HL-60 (cell line): Measurements from ENCODE around the gene DDRGK1.

Experiments
- DNase-seq, 2 experiments: peaks; one replicate each; pipeline ENCODE4 v3.0.0-alpha.2; 2010 to 2020; ENCODE audit warnings: low read depth in 1 of 2, low spot score in 1 of 2
- H3K27ac ChIP-seq: fragments of 250-450 bp; sonication (Bioruptor Pico); replicated peaks from 2 replicates; pipeline ENCODE4 v1.5.1; 2020; ENCODE audit warnings: mild to moderate bottlenecking, moderate library complexity
- H3K27me3 ChIP-seq: fragments of 250-450 bp; sonication (Bioruptor Pico); 2 replicates; pipeline ENCODE4 v1.5.1; 2021; ENCODE audit warnings: mild to moderate bottlenecking, moderate library complexity; ENCODE audit not compliant: insufficient read depth, poor library complexity, severe bottlenecking
- H3K4me3 ChIP-seq: replicated peaks from 2 replicates; pipeline ENCODE4 v1.5.1; 2011; ENCODE audit warnings: mild to moderate bottlenecking, control low read depth, low read length; ENCODE audit not compliant: insufficient read depth
- CTCF ChIP-seq: IDR thresholded peaks from one replicate; pipeline ENCODE4 v1.5.1; 2011; ENCODE audit warnings: low read length, control low read depth, inconsistent platforms; ENCODE audit not compliant: insufficient read depth
- GABPA ChIP-seq: IDR thresholded peaks from 2 replicates; pipeline ENCODE4 v1.6.1; 2012; ENCODE audit warnings: low read depth
- POLR2AphosphoS5 ChIP-seq: IDR thresholded peaks from 2 replicates; pipeline ENCODE4 v1.6.1; 2012; ENCODE audit warnings: low read depth
- SPI1 ChIP-seq: IDR thresholded peaks from 2 replicates; pipeline ENCODE4 v1.6.1; 2012; ENCODE audit warnings: low read depth, mild to moderate bottlenecking, borderline replicate concordance
- TF ChIP-seq, protein P1 (sequence below): IDR thresholded peaks from 2 replicates; pipeline ENCODE4 v1.6.1; 2012; ENCODE audit warnings: low read depth; ENCODE audit not compliant: insufficient replicate concordance

Gene DDRGK1

DNA sequence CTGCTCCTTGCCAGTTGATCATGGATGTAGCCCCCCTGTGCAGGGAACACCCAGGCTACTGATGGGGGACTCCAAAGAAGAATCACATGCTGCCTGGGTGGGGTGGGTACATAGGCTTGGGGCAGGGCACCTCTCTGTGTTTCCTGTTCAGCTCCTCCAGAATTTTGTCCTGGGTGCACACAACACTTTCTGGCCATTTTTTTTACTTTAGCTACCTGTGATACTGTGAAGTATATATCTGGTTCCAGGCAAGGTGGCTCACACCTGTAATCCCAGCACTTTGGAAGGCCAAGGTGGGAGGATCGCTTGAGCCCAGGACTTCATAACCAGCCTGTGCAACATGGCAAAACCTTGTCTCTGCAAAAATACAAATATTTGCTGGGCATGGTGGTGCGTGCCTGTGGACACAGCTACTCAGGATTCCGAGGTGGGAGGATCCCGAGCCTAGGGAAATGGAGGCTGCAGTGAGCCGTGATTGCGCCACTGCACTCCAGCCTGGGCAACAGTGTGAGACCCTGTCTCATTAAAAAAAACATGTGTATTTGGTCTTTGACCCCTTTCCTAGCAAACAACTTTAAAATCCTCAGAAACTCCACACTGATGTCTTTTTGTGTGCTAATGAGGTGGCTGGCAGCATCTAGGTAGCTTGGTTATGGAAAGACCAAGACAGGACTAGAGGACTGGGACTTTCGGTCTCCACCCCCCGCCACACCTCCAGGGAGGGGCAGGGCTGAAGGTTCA lies 20.4 kb upstream of the DDRGK1 start:
- no peaks in the 10 kb centered on the region for H3K27me3 ChIP-seq
- no peak overlapping the region for H3K27ac ChIP-seq
- DNase-seq, result no peak
- H3K4me3 ChIP-seq, result no peak overlapping the region
- TF ChIP-seq SPI1 (no peak), CTCF (no peak), GABPA (no peak), POLR2AphosphoS5 (no peak; the same call in 1 of the 2 replicates)

DNA sequence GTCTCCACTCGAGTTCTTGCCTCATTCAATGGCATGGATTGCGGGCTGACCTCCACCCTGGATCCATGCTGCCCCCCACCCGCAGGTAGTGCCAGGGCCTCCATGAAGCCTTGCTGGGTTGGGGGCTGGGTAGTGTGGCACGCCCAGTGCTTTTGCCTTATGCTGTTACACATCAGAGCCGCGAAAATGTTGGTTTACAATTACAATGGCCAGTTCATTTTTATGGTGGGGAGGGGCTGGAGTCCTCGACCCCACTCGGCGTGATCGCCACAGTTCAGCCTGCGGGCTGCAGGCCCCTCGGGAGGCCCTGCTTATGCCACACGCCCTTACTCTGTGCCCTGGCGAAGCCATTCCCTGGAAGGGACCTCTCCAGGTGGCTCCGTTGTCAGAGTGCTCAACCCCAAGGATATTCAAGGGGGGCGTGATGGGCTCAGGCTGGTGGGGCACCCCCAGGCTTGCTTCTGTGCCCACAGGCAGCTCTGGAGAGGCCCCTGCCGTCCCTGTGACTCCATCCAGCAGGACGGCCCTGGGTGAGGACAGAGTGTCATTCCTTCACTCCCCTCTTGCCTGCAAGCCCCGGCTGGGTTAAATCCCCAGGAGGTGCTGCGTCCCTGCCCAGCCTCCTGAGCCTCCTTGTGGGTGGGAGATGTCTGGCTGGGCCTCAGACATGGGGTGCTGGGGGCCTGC lies 19.7 kb upstream of the DDRGK1 start:
- Histone ChIP-seq H3K27ac (no peak overlapping the region), H3K27me3 (no peaks in the 10 kb centered on the region), H3K4me3 (no peak overlapping the region)
- DNase-seq, result no peak
- no peak for TF ChIP-seq SPI1

GRCh38 chr20:3223651-3223993 lies 19.1 kb upstream of the DDRGK1 start:
- Histone ChIP-seq H3K27me3 (no peaks in the 10 kb centered on the region), H3K4me3 (no peak overlapping the region), H3K27ac (no peak overlapping the region)
- TF ChIP-seq POLR2AphosphoS5, result no peak
- no peak for TF ChIP-seq SPI1
- TF ChIP-seq GABPA, result no peak
- TF ChIP-seq, protein P1, sequence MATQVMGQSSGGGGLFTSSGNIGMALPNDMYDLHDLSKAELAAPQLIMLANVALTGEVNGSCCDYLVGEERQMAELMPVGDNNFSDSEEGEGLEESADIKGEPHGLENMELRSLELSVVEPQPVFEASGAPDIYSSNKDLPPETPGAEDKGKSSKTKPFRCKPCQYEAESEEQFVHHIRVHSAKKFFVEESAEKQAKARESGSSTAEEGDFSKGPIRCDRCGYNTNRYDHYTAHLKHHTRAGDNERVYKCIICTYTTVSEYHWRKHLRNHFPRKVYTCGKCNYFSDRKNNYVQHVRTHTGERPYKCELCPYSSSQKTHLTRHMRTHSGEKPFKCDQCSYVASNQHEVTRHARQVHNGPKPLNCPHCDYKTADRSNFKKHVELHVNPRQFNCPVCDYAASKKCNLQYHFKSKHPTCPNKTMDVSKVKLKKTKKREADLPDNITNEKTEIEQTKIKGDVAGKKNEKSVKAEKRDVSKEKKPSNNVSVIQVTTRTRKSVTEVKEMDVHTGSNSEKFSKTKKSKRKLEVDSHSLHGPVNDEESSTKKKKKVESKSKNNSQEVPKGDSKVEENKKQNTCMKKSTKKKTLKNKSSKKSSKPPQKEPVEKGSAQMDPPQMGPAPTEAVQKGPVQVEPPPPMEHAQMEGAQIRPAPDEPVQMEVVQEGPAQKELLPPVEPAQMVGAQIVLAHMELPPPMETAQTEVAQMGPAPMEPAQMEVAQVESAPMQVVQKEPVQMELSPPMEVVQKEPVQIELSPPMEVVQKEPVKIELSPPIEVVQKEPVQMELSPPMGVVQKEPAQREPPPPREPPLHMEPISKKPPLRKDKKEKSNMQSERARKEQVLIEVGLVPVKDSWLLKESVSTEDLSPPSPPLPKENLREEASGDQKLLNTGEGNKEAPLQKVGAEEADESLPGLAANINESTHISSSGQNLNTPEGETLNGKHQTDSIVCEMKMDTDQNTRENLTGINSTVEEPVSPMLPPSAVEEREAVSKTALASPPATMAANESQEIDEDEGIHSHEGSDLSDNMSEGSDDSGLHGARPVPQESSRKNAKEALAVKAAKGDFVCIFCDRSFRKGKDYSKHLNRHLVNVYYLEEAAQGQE, result no peak
- no peak for TF ChIP-seq CTCF
- DNase-seq, result no peak

- TF ChIP-seq CTCF (no peak), POLR2AphosphoS5 (no peak), SPI1 (no peak), GABPA (no peak)
- TF ChIP-seq, protein P1, result no peak
- Histone ChIP-seq H3K4me3 (no peak overlapping the region), H3K27me3 (no peaks in the 10 kb centered on the region), H3K27ac (no peak overlapping the region)
- DNase-seq, result no peak
Measured at GRCh38 chr20:3222635-3223600, 18.4 kb upstream of the DDRGK1 start.
